ENCODE measurements around the gene ANXA3. TPM values are rescaled to one million over a fixed set of nuclear protein-coding genes. Genes with fewer than 3 reads are reported as not detected.

ANXA3 gene
- total RNA-seq, 3 donors from 2014 or later = 37.6 to 170 (median 95.7) TPM

DNA sequence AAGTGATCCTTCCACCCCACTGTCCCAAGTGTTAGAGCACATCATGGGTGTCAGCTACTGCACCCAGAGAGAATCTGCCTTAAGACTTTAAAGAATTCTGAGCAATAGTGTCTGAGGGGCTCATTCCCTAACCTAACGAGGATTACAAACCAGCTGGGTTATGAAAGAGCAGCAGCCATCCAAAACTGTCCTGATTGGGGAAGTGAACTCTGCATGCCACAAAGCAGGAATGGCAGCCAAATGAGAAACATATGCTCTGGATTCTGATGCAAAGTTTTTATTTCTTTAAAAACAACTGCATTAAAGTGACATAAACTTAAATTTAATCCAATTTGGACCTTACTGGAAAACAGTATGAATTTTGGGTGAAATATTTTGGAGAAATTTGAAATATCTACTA lies 103.2 kb downstream of the ANXA3 start:
- Histone ChIP-seq H3K4me1 (peaks cover 3 to 4% of the 10 kb centered on the region in 2 donors), H3K36me3 (no peaks in the 10 kb centered on the region), H3K27ac (no peak overlapping the region), H3K4me3 (no peak overlapping the region), H3K27me3 (no peaks in the 10 kb centered on the region), H3K9me3 (no peaks in the 10 kb centered on the region)
- TF ChIP-seq, protein P1, sequence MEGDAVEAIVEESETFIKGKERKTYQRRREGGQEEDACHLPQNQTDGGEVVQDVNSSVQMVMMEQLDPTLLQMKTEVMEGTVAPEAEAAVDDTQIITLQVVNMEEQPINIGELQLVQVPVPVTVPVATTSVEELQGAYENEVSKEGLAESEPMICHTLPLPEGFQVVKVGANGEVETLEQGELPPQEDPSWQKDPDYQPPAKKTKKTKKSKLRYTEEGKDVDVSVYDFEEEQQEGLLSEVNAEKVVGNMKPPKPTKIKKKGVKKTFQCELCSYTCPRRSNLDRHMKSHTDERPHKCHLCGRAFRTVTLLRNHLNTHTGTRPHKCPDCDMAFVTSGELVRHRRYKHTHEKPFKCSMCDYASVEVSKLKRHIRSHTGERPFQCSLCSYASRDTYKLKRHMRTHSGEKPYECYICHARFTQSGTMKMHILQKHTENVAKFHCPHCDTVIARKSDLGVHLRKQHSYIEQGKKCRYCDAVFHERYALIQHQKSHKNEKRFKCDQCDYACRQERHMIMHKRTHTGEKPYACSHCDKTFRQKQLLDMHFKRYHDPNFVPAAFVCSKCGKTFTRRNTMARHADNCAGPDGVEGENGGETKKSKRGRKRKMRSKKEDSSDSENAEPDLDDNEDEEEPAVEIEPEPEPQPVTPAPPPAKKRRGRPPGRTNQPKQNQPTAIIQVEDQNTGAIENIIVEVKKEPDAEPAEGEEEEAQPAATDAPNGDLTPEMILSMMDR (IDR thresholded peaks at IDR 0.05) = no peak
- TF ChIP-seq POLR2A (IDR thresholded peaks at IDR 0.05) = no peak
- no peak for TF ChIP-seq POLR2AphosphoS5 (IDR thresholded peaks at IDR 0.05)
- no peak for DNase-seq (ENCODE audit: low spot score in 2 of 2)
- intact Hi-C loops (cut with DNase I; ENCODE audit: low total_unique reads) = no loop called here

DNA sequence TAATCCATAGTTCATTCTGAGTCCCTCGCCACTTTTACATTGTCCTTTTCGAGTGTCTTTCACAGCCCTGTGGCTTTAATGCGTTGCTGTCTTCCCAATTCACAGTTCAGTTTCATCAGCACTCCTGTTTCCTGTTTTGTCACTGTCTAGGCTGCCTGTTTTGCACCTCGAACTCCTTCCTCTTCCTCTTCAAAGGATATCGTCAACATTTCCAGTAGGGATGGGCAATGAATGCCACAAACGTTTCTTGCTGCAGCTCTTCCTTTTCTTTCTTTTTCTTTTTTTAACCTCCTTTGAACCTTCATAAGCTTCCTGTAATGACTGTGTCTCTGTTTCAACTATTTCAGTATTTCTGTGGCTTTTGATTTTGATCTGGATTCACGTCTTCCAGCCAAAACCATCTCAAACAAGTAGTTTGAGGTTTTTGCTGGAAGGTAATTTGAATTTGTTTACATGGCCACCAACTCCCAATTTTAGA lies 105.4 kb downstream of the ANXA3 start:
- no peak for DNase-seq (ENCODE audit: low spot score in 2 of 2)
- Histone ChIP-seq H3K36me3 (no peaks in the 10 kb centered on the region), H3K27ac (peak overlapping the region in 1 of 2 donors; percentile 8), H3K9me3 (no peaks in the 10 kb centered on the region), H3K4me3 (no peak overlapping the region), H3K27me3 (no peaks in the 10 kb centered on the region), H3K4me1 (peaks cover 0 to 4% of the 10 kb centered on the region in 2 donors)
- intact Hi-C loops (cut with DNase I; ENCODE audit: low total_unique reads) = no loop called here
- TF ChIP-seq POLR2AphosphoS5 (IDR thresholded peaks at IDR 0.05) = peak in 1 of 3 donors; percentile 34
- no peak for TF ChIP-seq POLR2A (IDR thresholded peaks at IDR 0.05)
- TF ChIP-seq, protein P1 (IDR thresholded peaks at IDR 0.05) = no peak

DNA sequence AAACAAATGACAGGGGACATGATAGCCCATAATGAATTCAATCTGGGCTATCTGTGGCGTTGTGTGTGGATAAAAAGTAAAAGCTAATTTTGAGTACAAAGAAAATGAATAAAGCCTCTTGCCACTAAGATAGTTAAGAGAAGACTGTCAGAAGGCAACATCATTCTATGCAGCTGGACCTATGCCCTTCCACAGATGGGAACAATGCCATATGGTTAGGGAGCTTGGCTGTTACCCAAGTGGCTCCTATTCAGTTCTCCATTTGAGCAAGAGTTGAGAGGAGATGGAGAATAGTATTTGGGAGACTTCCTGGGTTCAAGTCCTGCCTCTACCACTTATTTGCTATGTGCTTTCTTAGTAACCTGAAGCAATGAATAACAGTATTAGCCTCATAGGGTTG lies 107.7 kb downstream of the ANXA3 start:
- TF ChIP-seq, protein P1 (IDR thresholded peaks at IDR 0.05) = no peak

DNA sequence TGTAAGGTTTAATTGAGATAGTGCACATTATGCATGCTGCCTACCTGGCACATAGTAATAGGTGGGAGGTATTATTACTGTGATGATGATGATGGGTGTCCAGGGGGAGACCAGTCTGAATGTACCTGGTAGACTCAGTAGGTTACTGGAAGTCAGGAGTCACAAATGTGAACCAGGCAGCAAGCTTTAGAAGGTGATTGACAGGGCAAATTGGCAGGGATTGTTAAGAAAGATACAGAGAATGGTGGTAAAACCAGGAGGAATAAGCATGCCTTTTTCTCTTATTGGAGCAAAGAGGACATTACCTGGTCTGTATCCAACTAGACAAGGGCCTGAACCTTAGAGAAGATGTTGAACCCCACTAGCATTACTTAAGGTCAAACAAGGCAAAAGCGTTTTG lies 108.1 kb downstream of the ANXA3 start:
- TF ChIP-seq, protein P1 (IDR thresholded peaks at IDR 0.05) = no peak
- no peak for TF ChIP-seq POLR2AphosphoS5 (IDR thresholded peaks at IDR 0.05)
- no peak for TF ChIP-seq POLR2A (IDR thresholded peaks at IDR 0.05)
- Histone ChIP-seq H3K27ac (no peak overlapping the region), H3K9me3 (no peaks in the 10 kb centered on the region), H3K4me1 (peaks cover 0 to 4% of the 10 kb centered on the region in 2 donors), H3K4me3 (no peak overlapping the region), H3K36me3 (no peaks in the 10 kb centered on the region), H3K27me3 (no peaks in the 10 kb centered on the region)
- intact Hi-C loops (cut with DNase I; ENCODE audit: low total_unique reads) = no loop called here
- DNase-seq (ENCODE audit: low spot score in 2 of 2) = no peak

More for the DNA sequence above, 107.7 kb downstream of the ANXA3 start:
- Histone ChIP-seq H3K36me3 (no peaks in the 10 kb centered on the region), H3K27me3 (no peaks in the 10 kb centered on the region), H3K4me3 (no peak overlapping the region), H3K9me3 (no peaks in the 10 kb centered on the region), H3K4me1 (peaks cover 0 to 4% of the 10 kb centered on the region in 2 donors), H3K27ac (no peak overlapping the region)
- intact Hi-C loops (cut with DNase I; ENCODE audit: low total_unique reads) = no loop called here
- no peak for DNase-seq (ENCODE audit: low spot score in 2 of 2)

Other genes starting within 250 kb of the ANXA3 start
- 100 to 1,000 TPM in 1 of 3 donors, 10 to 100 TPM in 2; 42.3 to 134 (median 42.4) TPM for gene BMP2K, start 224.6 kb downstream of the ANXA3 start, total RNA-seq

All from breast epithelium (tissue), 4 donors.